ENCODE data around the gene ANXA2.
"Not testable (repeated sequence)": the region's sequence is repeated elsewhere in the genome, so short reads cannot be mapped to it uniquely, and the experiment has no call there.

GRCh38 chr15:60359738-60360137 lies 38.0 kb downstream of the ANXA2 start:
- TF ChIP-seq EZH2 (IDR thresholded peaks at IDR 0.05; ENCODE audit: borderline replicate concordance, control insufficient read depth, low read depth, low read length); SUZ12 (IDR thresholded peaks at IDR 0.05; ENCODE audit: unreplicated experiment); HDAC2 (IDR thresholded peaks at IDR 0.05); YBX1 (IDR thresholded peaks at IDR 0.05); MAX (IDR thresholded peaks at IDR 0.05; ENCODE audit: low read depth, low read length); PBX3 (IDR thresholded peaks at IDR 0.05; ENCODE audit: insufficient replicate concordance, low read depth, low read length); TARDBP (IDR thresholded peaks at IDR 0.05; ENCODE audit: borderline replicate concordance); GABPA (IDR thresholded peaks at IDR 0.05; ENCODE audit: low read depth); MTA3 (IDR thresholded peaks at IDR 0.05; ENCODE audit: borderline replicate concordance, low read length); TCF7 (IDR thresholded peaks at IDR 0.05; ENCODE audit: borderline replicate concordance); POLR2A (IDR thresholded peaks at IDR 0.05; ENCODE audit: low read depth, low read length); FOXK2 (IDR thresholded peaks at IDR 0.05): not testable (repeated sequence)
- TF ChIP-seq CTCF (IDR thresholded peaks at IDR 0.05 in 2 of 3, conservative IDR thresholded peaks at IDR 0.05 in 1 of 3; ENCODE audit: control insufficient read depth in 2 of 3, extremely low read depth in 1 of 3, insufficient read depth in 1 of 3, low read depth in 3 of 3, low read length in 3 of 3) = peak; percentile 70 to 78 (median 73)
